Loucy (cell line): Measurements from ENCODE around the gene PTPRN2.

Experiments
- CTCF ChIP-seq: fragments of 200-600 bp; sonication (generic); conservative IDR thresholded peaks from 2 replicates; pipeline ENCODE4 v1.5.1; 2014; ENCODE audit warnings: mild to moderate bottlenecking, antibody characterized with exemption, low read length
- EZH2phosphoT487 ChIP-seq: fragments of 200-600 bp; IDR thresholded peaks from 2 replicates; pipeline ENCODE4 v1.6.1; 2018; ENCODE audit warnings: antibody characterized with exemption, mild to moderate bottlenecking, moderate library complexity, borderline replicate concordance

- TF ChIP-seq CTCF (no peak), EZH2phosphoT487 (no peak)
Measured at GRCh38 chr7:157565201-157565626, 1022.4 kb downstream of the PTPRN2 start.
